ENCODE data around the gene EPM2AIP1. TPM values are rescaled to one million over a fixed set of nuclear protein-coding genes. Genes with fewer than 3 reads are reported as not detected.

The EPM2AIP1 gene
- total and polyA plus RNA-seq, 2 of the 8 experiments (the other 6 are each of a cell fraction or from before 2014, with no cell fraction given), result 6.6 to 9.0 TPM

DNA sequence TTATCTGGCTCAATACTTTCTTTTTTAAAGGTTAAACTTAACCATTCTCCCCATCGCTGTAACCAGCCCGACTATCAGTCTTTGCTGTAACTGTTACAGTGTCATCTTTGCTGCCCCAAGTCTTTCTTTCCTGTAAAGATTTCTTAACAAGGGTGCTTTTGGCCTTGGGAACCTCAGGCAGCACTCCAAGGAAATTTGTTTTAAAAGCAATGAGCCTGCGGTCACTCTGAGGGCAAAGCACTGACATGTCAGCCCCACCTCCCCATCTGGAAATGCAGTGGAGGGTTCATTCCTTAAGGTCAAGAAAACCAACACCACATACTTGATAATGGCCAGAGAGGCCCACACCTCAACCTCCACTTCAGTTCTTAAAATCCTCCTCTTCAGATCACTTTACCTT lies 51.3 kb downstream of the EPM2AIP1 start:
- no peak overlapping the region for H3K23ac ChIP-seq (ENCODE audit: insufficient read length)
- ChIA-PET CTCF (ENCODE audit: partially characterized antibody) (interaction anchor here (0.8 to 10.3 kb wide), 6 partner anchors 15 to 36 kb away, joined by 3 to 66 read pairs (median 5); no protein-coding TSS in a partner anchor), POLR2A (ENCODE audit: partially characterized antibody) (interaction anchor here (1.3 kb wide), 1 partner anchor 9 kb away, joined by 4 read pairs; no protein-coding TSS in a partner anchor)
- H2BK20ac ChIP-seq (ENCODE audit: low read length), result no peak overlapping the region
- no peak overlapping the region for H2AFZ ChIP-seq (ENCODE audit: low read length)
- H4K5ac ChIP-seq (ENCODE audit: insufficient read length, low read depth, low read length), result no peak overlapping the region
- H3K27ac ChIP-seq (ENCODE audit: low read depth, low read length), result no peak overlapping the region
- no peak overlapping the region for H2BK120ac ChIP-seq (replicated peaks; ENCODE audit: low read depth, low read length)
- peaks cover 0 to 13% (median 4%) of the 10 kb centered on the region in 4 experiments; a peak in 6 of 7 replicates for H3K4me1 ChIP-seq (replicated peaks in 1 of 4; ENCODE audit: control insufficient read depth in 3 of 4, insufficient read depth in 4 of 4, low read length in 3 of 4)
- no peak overlapping the region for H3K14ac ChIP-seq (ENCODE audit: insufficient read length)
- no peak overlapping the region for H2AK5ac ChIP-seq (ENCODE audit: low read depth, low read length)
- no peaks in the 10 kb centered on the region for H3K79me2 ChIP-seq (ENCODE audit: control insufficient read depth in 1 of 2, insufficient read depth in 2 of 2, low read length in 2 of 2)
- H3K36me3 ChIP-seq (ENCODE audit: control insufficient read depth in 2 of 4, insufficient read depth in 4 of 4, low read length in 3 of 4), result no peaks in the 10 kb centered on the region
- H4K20me1 ChIP-seq (replicated peaks in 1 of 2; ENCODE audit: control insufficient read depth in 1 of 2, insufficient read depth in 2 of 2, low read length in 2 of 2), result no peaks in the 10 kb centered on the region
- H3K18ac ChIP-seq (ENCODE audit: extremely low read depth, low read length), result no peak overlapping the region
- H2BK15ac ChIP-seq (ENCODE audit: low read length), result no peak overlapping the region
- H3K23me2 ChIP-seq (ENCODE audit: low read depth, low read length), result peaks cover 18% of the 10 kb centered on the region
- H3K9ac ChIP-seq (replicated peaks in 1 of 4; ENCODE audit: extremely low read depth in 1 of 4, low read depth in 3 of 4, low read length in 3 of 4), result no peak overlapping the region
- H3K4me2 ChIP-seq (ENCODE audit: insufficient read depth in 1 of 2, low read depth in 2 of 2, low read length in 2 of 2), result no peak overlapping the region
- no peak overlapping the region for H4K8ac ChIP-seq (ENCODE audit: extremely low read depth, insufficient read depth, low read length)
- WGBS, 2 experiments (ENCODE audit: extremely low coverage in 1 of 2, insufficient coverage in 1 of 2, insufficient read length in 1 of 2, insufficient replicate concordance in 2 of 2, low coverage in 1 of 2, low lambda C conversion rate in 2 of 2, missing lambda C conversion rate in 1 of 2), result 88% methylated on average over 3 of the region's 3 CpGs; no CpG with 5 or more reads in 1 of the 2 experiments
- H3K56ac ChIP-seq (replicated peaks; ENCODE audit: insufficient read length, low read depth, low read length), result no peak overlapping the region
- H3K27me3 ChIP-seq (replicated peaks in 1 of 4; ENCODE audit: control insufficient read depth in 3 of 4, extremely low read depth in 1 of 4, insufficient read depth in 3 of 4, low read length in 3 of 4), result peaks cover 4 to 28% (median 19%) of the 10 kb centered on the region in 4 experiments
- peak in 1 of 2 experiments; percentile 14 for DNase-seq (ENCODE audit: low read depth in 1 of 2, low spot score in 2 of 2)
- no peak overlapping the region for H2BK5ac ChIP-seq (ENCODE audit: low read depth, low read length)
- H4K91ac ChIP-seq (replicated peaks; ENCODE audit: insufficient read length, low read length), result no peak overlapping the region
- no peaks in the 10 kb centered on the region; a peak in 1 of 4 replicates for H3K9me3 ChIP-seq (ENCODE audit: insufficient read depth in 2 of 2, low read depth in 1 of 2, low read length in 1 of 2)
- no peak for FAIRE-seq
- H3K4ac ChIP-seq (replicated peaks; ENCODE audit: insufficient read length, low read depth, low read length), result no peak overlapping the region
- H3K4me3 ChIP-seq (ENCODE audit: extremely low read depth in 1 of 4, insufficient read depth in 2 of 4, low read depth in 3 of 4, low read length in 4 of 4), result no peak overlapping the region
- no peak overlapping the region for H2BK12ac ChIP-seq (ENCODE audit: low read depth, low read length)
- no peaks in the 10 kb centered on the region; the same call in 1 of the 2 replicates for H3K79me1 ChIP-seq (ENCODE audit: low read depth, low read length)
- no peak for TF ChIP-seq GABPA (IDR thresholded peaks at IDR 0.05; ENCODE audit: borderline replicate concordance, insufficient read depth, low read length)
- TF ChIP-seq NRF1 (IDR thresholded peaks at IDR 0.05; ENCODE audit: low read depth, low read length), result no peak
